Lung (tissue), 12 donors: ENCODE results near the gene CBLC. TPM values are rescaled to one million over a fixed set of nuclear protein-coding genes. Genes with fewer than 3 reads are reported as not detected.

ENCODE experiments used
- ATAC-seq: fragments of 200-7000 bp; cut with Tn5 transposase; one replicate; pipeline ENCODE4 v1.9.1; 2020; ENCODE audit warnings: moderate number of reproducible peaks; ENCODE audit not compliant: insufficient read depth, low FRiP score
- DNase-seq, 3 donors: peaks; one replicate each; pipeline ENCODE4 v3.0.0-alpha.2; 2013 to 2017
- H3K27ac ChIP-seq, 2 donors: one replicate each; pipeline ENCODE4 v1.5.1; 2013; ENCODE audit warnings: mild to moderate bottlenecking in 2 of 2, moderate library complexity in 2 of 2, control low read depth in 1 of 2, inconsistent platforms in 1 of 2, low read depth in 1 of 2, low read length in 1 of 2
- H3K27me3 ChIP-seq, 3 donors: one replicate each; pipeline ENCODE4 v1.5.1; 2013; ENCODE audit warnings: low read length in 2 of 3; ENCODE audit not compliant: control insufficient read depth in 3 of 3, insufficient read depth in 3 of 3
- H3K36me3 ChIP-seq, 4 donors: one replicate each; pipeline ENCODE4 v1.5.1; 2013; ENCODE audit warnings: low read length in 4 of 4, mild to moderate bottlenecking in 1 of 4, moderate library complexity in 1 of 4; ENCODE audit not compliant: control insufficient read depth in 4 of 4, insufficient read depth in 4 of 4
- H3K4me1 ChIP-seq, 5 donors: one replicate each; pipeline ENCODE4 v1.5.1; 2013; ENCODE audit warnings: low read length in 5 of 5, mild to moderate bottlenecking in 2 of 5, moderate library complexity in 1 of 5; ENCODE audit not compliant: control insufficient read depth in 5 of 5, insufficient read depth in 5 of 5
- H3K4me3 ChIP-seq: one replicate; pipeline ENCODE4 v1.5.1; 2013; ENCODE audit warnings: mild to moderate bottlenecking, control low read depth, moderate library complexity
- H3K9ac ChIP-seq, 2 donors: one replicate each; pipeline ENCODE4 v1.5.1; 2013; ENCODE audit warnings: low read length in 2 of 2, control low read depth in 1 of 2; ENCODE audit not compliant: insufficient read depth in 1 of 2
- H3K9me3 ChIP-seq, 4 donors: one replicate each; pipeline ENCODE4 v1.5.1; 2013; ENCODE audit warnings: low read length in 3 of 4, mild to moderate bottlenecking in 1 of 4, moderate library complexity in 1 of 4; ENCODE audit not compliant: control insufficient read depth in 4 of 4, insufficient read depth in 3 of 4
- CTCF ChIP-seq: IDR thresholded peaks from 2 replicates; pipeline ENCODE4 v1.5.1; 2012; ENCODE audit warnings: mild to moderate bottlenecking; ENCODE audit errors: control extremely low read depth, extremely low read depth
- WGBS, 2 donors: extraction: QIAGEN DNeasy Blood & Tissue Kit; methylation state at CpG; one replicate each; pipeline ENCODE4 v1.1.7; 2013; 5-methylcytosine and 5-hydroxymethylcytosine counted together
- polyA plus RNA-seq, 2 donors: library from polyadenylated mRNA; stranded (reverse); fragments of 200-250 nt; gene quantifications; one replicate each; pipeline ENCODE4 v1.2.1, GENCODE V29; 2013
- total RNA-seq, 2 donors: library from RNA; depleted of rRNA in 1 of 2; stranded (reverse); fragments of >200 nt in 1 of 2; gene quantifications; one replicate each; pipeline ENCODE4 v1.2.1, GENCODE V29; 2014 to 2021
- donor health status: control.
- donor health status: control.
- donor health status: Bipolar disorder and iron deficiency.
- donor health status: healthy.
- donor health status: DM: yes; HTN: yes; CAD: no.

The CBLC gene
- total and polyA plus RNA-seq, 4 donors: 4.0 to 5.5 (median 5.1) TPM

DNA sequence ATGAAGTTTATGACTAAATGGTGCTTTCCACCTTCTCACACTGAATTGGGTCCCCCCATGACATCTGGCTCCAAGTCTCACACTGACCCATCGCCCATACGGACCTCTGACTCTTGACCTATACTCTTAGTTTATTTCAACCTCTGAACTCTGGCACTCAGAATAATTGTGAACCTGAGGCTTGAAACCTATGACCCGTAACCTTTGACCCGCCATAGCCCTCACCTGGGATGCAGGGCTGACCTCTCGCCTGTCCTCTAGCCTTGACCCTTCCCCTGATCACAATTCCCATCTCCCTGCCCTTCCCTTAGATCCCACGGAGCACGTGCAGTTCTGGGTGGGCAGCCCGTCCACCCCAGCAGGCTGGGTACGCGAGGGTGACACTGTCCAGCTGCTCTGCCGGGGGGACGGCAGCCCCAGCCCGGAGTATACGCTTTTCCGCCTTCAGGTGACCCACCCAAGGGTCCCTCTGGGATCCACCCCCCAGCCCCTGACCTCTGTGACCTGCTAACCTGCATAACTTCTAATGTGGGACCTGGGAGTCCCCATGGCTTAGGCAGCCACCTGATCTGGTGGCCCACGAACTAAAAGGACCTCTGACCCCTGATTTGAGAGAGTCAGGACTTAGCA lies 36.3 kb downstream of the CBLC start:
- no peak for ATAC-seq
- no peak for DNase-seq
- WGBS, 2 donors: 94 to 95% methylated on average over 16 of the region's 16 CpGs

DNA sequence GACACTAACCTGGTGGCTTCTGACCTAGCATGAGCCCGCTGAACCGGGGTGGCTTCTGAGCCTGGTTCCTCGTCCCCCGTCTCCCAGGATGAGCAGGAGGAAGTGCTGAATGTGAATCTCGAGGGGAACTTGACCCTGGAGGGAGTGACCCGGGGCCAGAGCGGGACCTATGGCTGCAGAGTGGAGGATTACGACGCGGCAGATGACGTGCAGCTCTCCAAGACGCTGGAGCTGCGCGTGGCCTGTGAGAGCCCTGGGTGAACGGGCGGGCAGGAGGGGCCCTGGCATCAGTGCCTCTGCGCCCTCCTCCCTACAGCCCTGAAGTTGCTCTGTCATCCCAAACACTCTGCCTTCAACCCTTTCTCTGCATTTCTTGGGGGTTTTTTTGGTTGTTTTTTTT lies 36.8 kb downstream of the CBLC start:
- Histone ChIP-seq H3K9ac (no peak overlapping the region), H3K27me3 (no peaks in the 10 kb centered on the region), H3K4me3 (no peak overlapping the region), H3K9me3 (no peaks in the 10 kb centered on the region), H3K4me1 (peaks cover 0 to 9% (median 0%) of the 10 kb centered on the region in 5 donors), H3K27ac (no peak overlapping the region), H3K36me3 (peaks cover 0 to 32% (median 17%) of the 10 kb centered on the region in 4 donors)
- TF ChIP-seq CTCF: no peak
- DNase-seq (no peak), ATAC-seq (no peak)
- 80 to 91% methylated on average over 17 of the region's 17 CpGs for WGBS, 2 donors

More for the DNA sequence above, 36.3 kb downstream of the CBLC start:
- no peaks in the 10 kb centered on the region for H3K27me3 ChIP-seq
- no peak overlapping the region for H3K4me3 ChIP-seq
- no peaks in the 10 kb centered on the region for H3K9me3 ChIP-seq
- H3K4me1 ChIP-seq: peaks cover 0 to 13% (median 0%) of the 10 kb centered on the region in 5 donors
- H3K9ac ChIP-seq: no peak overlapping the region
- H3K36me3 ChIP-seq: peaks cover 0 to 27% (median 15%) of the 10 kb centered on the region in 4 donors
- no peak for TF ChIP-seq CTCF
- H3K27ac ChIP-seq: no peak overlapping the region

- Histone ChIP-seq H3K9me3 (no peaks in the 10 kb centered on the region), H3K36me3 (peaks cover 0 to 37% (median 18%) of the 10 kb centered on the region in 4 donors), H3K9ac (no peak overlapping the region), H3K27ac (no peak overlapping the region), H3K27me3 (no peaks in the 10 kb centered on the region), H3K4me1 (peaks cover 0 to 3% (median 0%) of the 10 kb centered on the region in 5 donors), H3K4me3 (no peak overlapping the region)
- TF ChIP-seq CTCF: no peak
- no peak for ATAC-seq
- 63 to 83% methylated on average over 2 of the region's 2 CpGs for WGBS, 2 donors
- DNase-seq: no peak
These were observed 38.6 kb downstream of the CBLC start for GRCh38 chr19:44816301-44816700.
